Right lobe of liver (tissue), 4 donors: ENCODE data around the gene IRGM.

Experiments used
- CTCF ChIP-seq, 4 donors: fragments of 200-600 bp in 3 of 4; fragments of 450-650 bp in 1 of 4; IDR thresholded peaks; one replicate each; pipeline versions ENCODE4 v1.5.1 to v1.8.0; 2016 to 2022; ENCODE audit warnings: antibody characterized with exemption in 4 of 4, mild to moderate bottlenecking in 2 of 4
- POLR2A ChIP-seq: fragments of 450-650 bp; IDR thresholded peaks from one replicate; pipeline ENCODE4 v1.6.1; 2017; ENCODE audit warnings: antibody characterized with exemption, mild to moderate bottlenecking
- donor health status: DM: no; HTN: no; CAD: no.
- donor health status: DM: no; HTN: no; CAD: no.
- donor health status: DM: no; HTN: yes; CAD: no.

GRCh38 chr5:150804388-150804787 is 41.9 kb upstream of the IRGM start:
- TF ChIP-seq CTCF (IDR thresholded peaks at IDR 0.05): no peak
- no peak for TF ChIP-seq POLR2A
